Measurements from ENCODE around the gene SDK1. TPM values are rescaled to one million over a fixed set of nuclear protein-coding genes. Genes with fewer than 3 reads are reported as not detected.

SDK1 gene
- total RNA-seq, 1 experiment from 2014 or later = 9.3 TPM

DNA sequence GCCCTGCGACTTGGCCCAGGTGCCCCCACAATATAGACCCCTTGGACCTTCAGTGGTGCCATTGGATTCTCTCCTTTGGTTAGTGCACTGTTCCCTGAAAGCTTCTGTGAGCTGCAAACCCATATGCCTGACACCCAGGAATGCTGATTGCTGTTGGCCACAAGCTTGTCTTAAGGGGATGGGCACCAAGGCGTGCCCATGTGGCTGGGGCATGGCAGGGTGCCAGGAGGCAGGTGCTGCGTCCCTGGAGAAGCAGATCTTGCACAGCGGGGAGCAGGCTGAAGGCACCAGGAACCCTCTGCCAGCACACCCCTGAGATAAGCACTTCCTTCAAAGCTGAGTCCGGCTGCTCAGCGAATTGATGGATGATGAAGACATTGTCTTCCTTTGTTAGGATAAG, 411.8 kb downstream of the SDK1 start (continued):
- TF ChIP-seq ZNF138 (CRISPR knock-in tag; conservative IDR thresholded peaks at IDR 0.05) = no peak

DNA sequence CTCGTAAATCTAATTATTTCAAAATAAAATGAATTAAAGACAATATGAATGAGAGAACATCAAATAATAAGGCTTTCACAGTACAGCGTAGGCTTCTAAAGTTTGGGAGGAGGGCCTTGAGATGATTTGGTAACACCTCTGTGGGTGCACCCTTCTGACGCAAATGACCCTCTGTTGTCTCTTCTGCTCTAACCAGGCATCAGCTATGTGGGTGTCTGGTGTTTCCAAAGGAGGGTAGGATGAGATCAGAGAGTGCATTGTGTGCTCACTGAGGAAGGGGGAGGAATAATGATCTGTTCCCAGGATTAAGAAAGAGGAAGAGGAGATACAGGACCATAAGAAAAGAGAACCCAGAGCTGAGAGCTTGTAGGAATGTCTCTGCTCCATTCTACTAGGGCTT, 420.4 kb downstream of the SDK1 start:
- Mint-ChIP-seq H3K4me1 (peaks cover 13% of the 10 kb centered on the region), H3K36me3 (no peaks in the 10 kb centered on the region), H3K9me3 (no peaks in the 10 kb centered on the region), H3K4me3 (no peak overlapping the region), H3K27ac (no peak overlapping the region), H3K27me3 (ENCODE audit: low read depth) (no peaks in the 10 kb centered on the region)
- CTCF ChIA-PET = interaction anchor here (0.9 to 1.0 kb wide), 2 partner anchors 8 to 29 kb away, joined by 4 read pairs; no protein-coding TSS in a partner anchor
- DNase-seq (ENCODE audit: low spot score) = no peak
- POLR2A ChIA-PET = no interaction called here
- ATAC-seq = no peak
- TF ChIP-seq, protein P1, sequence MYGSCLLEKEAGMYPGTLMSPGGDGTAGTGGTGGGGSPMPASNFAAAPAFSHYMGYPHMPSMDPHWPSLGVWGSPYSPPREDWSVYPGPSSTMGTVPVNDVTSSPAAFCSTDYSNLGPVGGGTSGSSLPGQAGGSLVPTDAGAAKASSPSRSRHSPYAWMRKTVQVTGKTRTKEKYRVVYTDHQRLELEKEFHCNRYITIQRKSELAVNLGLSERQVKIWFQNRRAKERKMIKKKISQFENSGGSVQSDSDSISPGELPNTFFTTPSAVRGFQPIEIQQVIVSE (CRISPR knock-in tag; IDR thresholded peaks at IDR 0.05; ENCODE audit: borderline replicate concordance) = no peak
- TF ChIP-seq, protein P2, sequence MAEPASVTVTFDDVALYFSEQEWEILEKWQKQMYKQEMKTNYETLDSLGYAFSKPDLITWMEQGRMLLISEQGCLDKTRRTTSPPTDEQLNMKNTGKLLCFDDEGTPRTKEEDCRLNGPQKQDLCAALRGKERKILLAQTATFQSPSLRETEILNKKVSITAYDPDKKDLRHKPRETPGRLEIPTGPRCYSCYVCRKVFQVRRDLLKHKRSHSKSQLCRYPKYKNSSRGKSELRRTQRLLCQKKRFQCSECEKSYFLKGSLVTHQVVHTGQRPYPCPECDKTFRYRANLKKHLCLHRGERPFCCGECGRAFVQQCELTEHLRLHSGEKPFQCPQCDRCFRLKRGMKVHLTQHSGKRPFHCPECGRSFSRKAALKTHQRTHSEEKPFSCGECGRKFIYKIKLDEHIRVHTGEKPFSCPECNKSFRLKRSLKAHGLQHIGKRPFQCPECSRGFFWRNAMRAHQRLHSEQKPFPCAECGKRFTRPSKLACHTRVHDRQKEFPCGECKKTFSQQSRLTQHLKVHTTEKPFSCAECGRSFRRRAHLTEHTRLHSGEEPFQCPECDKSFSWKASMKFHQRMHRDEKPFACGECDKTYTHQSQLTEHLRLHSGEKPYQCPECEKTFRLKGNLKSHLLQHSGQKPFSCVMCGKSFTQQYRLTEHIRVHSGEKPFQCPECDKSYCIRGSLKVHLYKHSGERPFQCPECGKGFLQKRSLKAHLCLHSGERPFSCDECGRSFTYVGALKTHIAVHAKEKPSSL (CRISPR knock-in tag; conservative IDR thresholded peaks at IDR 0.05) = no peak
- TF ChIP-seq, protein P3, sequence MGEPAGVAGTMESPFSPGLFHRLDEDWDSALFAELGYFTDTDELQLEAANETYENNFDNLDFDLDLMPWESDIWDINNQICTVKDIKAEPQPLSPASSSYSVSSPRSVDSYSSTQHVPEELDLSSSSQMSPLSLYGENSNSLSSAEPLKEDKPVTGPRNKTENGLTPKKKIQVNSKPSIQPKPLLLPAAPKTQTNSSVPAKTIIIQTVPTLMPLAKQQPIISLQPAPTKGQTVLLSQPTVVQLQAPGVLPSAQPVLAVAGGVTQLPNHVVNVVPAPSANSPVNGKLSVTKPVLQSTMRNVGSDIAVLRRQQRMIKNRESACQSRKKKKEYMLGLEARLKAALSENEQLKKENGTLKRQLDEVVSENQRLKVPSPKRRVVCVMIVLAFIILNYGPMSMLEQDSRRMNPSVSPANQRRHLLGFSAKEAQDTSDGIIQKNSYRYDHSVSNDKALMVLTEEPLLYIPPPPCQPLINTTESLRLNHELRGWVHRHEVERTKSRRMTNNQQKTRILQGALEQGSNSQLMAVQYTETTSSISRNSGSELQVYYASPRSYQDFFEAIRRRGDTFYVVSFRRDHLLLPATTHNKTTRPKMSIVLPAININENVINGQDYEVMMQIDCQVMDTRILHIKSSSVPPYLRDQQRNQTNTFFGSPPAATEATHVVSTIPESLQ (CRISPR knock-in tag; IDR thresholded peaks at IDR 0.05) = no peak
- TF ChIP-seq, protein P4, sequence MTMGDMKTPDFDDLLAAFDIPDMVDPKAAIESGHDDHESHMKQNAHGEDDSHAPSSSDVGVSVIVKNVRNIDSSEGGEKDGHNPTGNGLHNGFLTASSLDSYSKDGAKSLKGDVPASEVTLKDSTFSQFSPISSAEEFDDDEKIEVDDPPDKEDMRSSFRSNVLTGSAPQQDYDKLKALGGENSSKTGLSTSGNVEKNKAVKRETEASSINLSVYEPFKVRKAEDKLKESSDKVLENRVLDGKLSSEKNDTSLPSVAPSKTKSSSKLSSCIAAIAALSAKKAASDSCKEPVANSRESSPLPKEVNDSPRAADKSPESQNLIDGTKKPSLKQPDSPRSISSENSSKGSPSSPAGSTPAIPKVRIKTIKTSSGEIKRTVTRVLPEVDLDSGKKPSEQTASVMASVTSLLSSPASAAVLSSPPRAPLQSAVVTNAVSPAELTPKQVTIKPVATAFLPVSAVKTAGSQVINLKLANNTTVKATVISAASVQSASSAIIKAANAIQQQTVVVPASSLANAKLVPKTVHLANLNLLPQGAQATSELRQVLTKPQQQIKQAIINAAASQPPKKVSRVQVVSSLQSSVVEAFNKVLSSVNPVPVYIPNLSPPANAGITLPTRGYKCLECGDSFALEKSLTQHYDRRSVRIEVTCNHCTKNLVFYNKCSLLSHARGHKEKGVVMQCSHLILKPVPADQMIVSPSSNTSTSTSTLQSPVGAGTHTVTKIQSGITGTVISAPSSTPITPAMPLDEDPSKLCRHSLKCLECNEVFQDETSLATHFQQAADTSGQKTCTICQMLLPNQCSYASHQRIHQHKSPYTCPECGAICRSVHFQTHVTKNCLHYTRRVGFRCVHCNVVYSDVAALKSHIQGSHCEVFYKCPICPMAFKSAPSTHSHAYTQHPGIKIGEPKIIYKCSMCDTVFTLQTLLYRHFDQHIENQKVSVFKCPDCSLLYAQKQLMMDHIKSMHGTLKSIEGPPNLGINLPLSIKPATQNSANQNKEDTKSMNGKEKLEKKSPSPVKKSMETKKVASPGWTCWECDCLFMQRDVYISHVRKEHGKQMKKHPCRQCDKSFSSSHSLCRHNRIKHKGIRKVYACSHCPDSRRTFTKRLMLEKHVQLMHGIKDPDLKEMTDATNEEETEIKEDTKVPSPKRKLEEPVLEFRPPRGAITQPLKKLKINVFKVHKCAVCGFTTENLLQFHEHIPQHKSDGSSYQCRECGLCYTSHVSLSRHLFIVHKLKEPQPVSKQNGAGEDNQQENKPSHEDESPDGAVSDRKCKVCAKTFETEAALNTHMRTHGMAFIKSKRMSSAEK (CRISPR knock-in tag; IDR thresholded peaks at IDR 0.05; ENCODE audit: borderline replicate concordance) = no peak
- TF ChIP-seq, protein P5, sequence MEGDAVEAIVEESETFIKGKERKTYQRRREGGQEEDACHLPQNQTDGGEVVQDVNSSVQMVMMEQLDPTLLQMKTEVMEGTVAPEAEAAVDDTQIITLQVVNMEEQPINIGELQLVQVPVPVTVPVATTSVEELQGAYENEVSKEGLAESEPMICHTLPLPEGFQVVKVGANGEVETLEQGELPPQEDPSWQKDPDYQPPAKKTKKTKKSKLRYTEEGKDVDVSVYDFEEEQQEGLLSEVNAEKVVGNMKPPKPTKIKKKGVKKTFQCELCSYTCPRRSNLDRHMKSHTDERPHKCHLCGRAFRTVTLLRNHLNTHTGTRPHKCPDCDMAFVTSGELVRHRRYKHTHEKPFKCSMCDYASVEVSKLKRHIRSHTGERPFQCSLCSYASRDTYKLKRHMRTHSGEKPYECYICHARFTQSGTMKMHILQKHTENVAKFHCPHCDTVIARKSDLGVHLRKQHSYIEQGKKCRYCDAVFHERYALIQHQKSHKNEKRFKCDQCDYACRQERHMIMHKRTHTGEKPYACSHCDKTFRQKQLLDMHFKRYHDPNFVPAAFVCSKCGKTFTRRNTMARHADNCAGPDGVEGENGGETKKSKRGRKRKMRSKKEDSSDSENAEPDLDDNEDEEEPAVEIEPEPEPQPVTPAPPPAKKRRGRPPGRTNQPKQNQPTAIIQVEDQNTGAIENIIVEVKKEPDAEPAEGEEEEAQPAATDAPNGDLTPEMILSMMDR (IDR thresholded peaks at IDR 0.05) = no peak
- TF ChIP-seq, protein P6, sequence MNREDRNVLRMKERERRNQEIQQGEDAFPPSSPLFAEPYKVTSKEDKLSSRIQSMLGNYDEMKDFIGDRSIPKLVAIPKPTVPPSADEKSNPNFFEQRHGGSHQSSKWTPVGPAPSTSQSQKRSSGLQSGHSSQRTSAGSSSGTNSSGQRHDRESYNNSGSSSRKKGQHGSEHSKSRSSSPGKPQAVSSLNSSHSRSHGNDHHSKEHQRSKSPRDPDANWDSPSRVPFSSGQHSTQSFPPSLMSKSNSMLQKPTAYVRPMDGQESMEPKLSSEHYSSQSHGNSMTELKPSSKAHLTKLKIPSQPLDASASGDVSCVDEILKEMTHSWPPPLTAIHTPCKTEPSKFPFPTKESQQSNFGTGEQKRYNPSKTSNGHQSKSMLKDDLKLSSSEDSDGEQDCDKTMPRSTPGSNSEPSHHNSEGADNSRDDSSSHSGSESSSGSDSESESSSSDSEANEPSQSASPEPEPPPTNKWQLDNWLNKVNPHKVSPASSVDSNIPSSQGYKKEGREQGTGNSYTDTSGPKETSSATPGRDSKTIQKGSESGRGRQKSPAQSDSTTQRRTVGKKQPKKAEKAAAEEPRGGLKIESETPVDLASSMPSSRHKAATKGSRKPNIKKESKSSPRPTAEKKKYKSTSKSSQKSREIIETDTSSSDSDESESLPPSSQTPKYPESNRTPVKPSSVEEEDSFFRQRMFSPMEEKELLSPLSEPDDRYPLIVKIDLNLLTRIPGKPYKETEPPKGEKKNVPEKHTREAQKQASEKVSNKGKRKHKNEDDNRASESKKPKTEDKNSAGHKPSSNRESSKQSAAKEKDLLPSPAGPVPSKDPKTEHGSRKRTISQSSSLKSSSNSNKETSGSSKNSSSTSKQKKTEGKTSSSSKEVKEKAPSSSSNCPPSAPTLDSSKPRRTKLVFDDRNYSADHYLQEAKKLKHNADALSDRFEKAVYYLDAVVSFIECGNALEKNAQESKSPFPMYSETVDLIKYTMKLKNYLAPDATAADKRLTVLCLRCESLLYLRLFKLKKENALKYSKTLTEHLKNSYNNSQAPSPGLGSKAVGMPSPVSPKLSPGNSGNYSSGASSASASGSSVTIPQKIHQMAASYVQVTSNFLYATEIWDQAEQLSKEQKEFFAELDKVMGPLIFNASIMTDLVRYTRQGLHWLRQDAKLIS (CRISPR knock-in tag; IDR thresholded peaks at IDR 0.05; ENCODE audit: borderline replicate concordance) = no peak
- TF ChIP-seq EMX1 (CRISPR knock-in tag; IDR thresholded peaks at IDR 0.05) = no peak
- TF ChIP-seq, protein P7, sequence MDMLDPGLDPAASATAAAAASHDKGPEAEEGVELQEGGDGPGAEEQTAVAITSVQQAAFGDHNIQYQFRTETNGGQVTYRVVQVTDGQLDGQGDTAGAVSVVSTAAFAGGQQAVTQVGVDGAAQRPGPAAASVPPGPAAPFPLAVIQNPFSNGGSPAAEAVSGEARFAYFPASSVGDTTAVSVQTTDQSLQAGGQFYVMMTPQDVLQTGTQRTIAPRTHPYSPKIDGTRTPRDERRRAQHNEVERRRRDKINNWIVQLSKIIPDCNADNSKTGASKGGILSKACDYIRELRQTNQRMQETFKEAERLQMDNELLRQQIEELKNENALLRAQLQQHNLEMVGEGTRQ (CRISPR knock-in tag; IDR thresholded peaks at IDR 0.05) = no peak
- TF ChIP-seq JAZF1 (CRISPR knock-in tag; IDR thresholded peaks at IDR 0.05) = no peak
- TF ChIP-seq NR1H2 (CRISPR knock-in tag; IDR thresholded peaks at IDR 0.05) = no peak
- TF ChIP-seq ZNF396 (CRISPR knock-in tag; IDR thresholded peaks at IDR 0.05; ENCODE audit: borderline replicate concordance) = no peak
- TF ChIP-seq ETV6 (CRISPR knock-in tag; IDR thresholded peaks at IDR 0.05) = no peak
- no peak for TF ChIP-seq IRF2 (CRISPR knock-in tag; IDR thresholded peaks at IDR 0.05; ENCODE audit: borderline replicate concordance, low read depth)
- TF ChIP-seq, protein P8, sequence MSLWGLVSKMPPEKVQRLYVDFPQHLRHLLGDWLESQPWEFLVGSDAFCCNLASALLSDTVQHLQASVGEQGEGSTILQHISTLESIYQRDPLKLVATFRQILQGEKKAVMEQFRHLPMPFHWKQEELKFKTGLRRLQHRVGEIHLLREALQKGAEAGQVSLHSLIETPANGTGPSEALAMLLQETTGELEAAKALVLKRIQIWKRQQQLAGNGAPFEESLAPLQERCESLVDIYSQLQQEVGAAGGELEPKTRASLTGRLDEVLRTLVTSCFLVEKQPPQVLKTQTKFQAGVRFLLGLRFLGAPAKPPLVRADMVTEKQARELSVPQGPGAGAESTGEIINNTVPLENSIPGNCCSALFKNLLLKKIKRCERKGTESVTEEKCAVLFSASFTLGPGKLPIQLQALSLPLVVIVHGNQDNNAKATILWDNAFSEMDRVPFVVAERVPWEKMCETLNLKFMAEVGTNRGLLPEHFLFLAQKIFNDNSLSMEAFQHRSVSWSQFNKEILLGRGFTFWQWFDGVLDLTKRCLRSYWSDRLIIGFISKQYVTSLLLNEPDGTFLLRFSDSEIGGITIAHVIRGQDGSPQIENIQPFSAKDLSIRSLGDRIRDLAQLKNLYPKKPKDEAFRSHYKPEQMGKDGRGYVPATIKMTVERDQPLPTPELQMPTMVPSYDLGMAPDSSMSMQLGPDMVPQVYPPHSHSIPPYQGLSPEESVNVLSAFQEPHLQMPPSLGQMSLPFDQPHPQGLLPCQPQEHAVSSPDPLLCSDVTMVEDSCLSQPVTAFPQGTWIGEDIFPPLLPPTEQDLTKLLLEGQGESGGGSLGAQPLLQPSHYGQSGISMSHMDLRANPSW (CRISPR knock-in tag; conservative IDR thresholded peaks at IDR 0.05; ENCODE audit: low read depth) = no peak
- TF ChIP-seq ZNF263 (CRISPR knock-in tag; IDR thresholded peaks at IDR 0.05; ENCODE audit: low read depth) = no peak
- no peak for TF ChIP-seq OVOL2 (CRISPR knock-in tag; IDR thresholded peaks at IDR 0.05; ENCODE audit: borderline replicate concordance)

All from WTC11 (cell line).